Measurements from ENCODE around the gene RALGPS1.

DNA sequence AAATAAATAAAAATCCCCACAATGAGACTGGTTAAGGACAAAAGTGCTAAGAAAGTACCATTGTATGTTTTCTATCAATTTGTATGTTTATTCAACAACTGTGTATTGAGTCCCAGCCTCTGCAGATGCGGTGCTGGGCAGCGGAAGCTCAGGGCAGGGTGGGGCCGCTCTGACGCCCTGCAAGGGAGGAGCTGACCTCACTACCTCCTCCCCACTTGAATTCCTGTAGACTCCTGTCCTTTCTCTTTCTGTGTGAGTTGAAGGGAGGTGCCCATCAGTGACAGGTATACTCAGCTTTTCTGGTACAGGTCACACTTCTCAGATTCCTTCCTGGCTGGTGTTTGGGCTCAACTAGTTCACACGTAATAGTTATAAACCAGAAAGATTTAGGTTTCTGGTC, 180.8 kb downstream of the RALGPS1 start:
- no peak for TF ChIP-seq POLR2A (IDR thresholded peaks at IDR 0.05)
- no peak for TF ChIP-seq CTCF (IDR thresholded peaks at IDR 0.05 in 4 of 5, conservative IDR thresholded peaks at IDR 0.05 in 1 of 5)

All from gastrocnemius medialis (tissue), 4 donors.